Effector CD8-positive, alpha-beta T cell (primary cell): ENCODE measurements around the gene RELT.

Experiments
- DNase-seq: peaks from one replicate; lab custom pipeline; 2025; lab: John Stamatoyannopoulos, UW

Gene RELT

DNA sequence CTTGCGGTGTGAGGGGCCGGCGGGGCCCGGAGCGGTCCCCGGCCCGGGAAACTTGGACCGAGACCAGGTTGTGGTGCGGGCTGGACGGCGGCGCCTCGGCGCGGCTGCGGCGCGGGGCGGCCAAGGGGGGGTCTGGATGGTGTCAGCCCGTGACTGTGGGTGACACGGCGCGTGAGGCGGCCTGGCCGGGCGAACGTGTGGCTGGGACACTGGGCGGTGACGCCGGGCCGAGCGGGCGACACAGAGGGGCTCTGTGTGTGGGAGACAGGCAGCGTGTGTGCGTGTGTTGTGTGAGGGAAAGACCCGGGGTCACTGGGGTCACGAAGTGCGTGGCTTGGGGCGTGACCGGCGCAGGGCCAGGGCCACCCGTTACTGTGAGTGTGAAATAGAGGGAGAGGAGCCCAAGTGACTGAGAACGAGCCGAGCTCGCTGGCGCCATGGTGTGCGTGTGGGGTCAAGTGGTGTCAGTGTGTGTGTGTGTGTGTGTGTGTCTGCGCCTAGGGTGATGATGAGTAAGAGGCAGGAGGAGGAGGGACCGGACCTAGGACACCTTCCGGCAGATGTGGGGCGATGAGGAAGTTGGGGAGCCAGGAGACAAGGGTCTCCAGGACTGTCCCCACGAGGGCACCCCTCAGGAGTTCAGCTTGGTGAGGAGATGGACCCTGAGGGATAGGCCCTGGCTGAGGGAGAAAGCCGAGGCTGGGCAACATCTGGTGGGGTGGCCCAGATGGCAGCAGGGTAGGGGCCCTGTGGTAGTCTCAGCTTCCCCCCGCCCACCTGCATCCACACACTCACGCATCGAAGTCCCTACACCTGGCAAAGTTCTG lies 817 bp downstream of the RELT start:
- peak; percentile 33 for DNase-seq

DNA sequence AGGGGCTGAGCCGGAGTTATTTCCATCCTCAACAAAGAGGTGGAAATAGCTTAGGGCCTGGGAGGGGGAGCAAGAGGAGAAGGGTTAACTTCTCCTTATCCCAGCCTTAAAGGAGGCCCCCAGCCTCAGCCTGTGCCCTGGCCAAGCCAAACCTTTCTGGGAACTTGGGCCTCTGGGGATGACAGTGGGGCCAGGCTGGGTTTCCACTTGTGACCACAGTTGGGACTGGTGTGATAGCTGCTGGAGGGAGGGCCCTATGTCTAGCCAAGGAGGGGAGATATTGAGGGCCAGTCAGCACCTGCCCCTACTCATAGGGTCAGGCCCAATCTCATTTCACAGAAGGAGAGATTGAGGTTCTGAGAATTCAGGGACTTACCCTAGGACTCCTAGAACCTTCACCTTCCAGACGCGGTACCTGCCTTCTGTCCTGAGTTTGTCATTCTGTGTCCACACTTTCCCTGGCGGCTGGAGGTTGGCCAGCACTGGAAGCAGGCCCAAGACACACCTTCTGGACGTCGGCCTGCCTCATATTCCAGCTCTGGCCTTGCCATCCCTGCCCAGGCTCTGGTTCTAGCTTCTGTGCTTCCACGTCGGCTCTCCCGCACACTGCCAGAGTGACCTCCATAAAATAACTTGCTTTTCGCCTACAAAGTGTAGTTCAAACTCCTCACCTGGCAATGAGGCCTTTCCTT lies 3.1 kb downstream of the RELT start:
- no peak for DNase-seq

DNA sequence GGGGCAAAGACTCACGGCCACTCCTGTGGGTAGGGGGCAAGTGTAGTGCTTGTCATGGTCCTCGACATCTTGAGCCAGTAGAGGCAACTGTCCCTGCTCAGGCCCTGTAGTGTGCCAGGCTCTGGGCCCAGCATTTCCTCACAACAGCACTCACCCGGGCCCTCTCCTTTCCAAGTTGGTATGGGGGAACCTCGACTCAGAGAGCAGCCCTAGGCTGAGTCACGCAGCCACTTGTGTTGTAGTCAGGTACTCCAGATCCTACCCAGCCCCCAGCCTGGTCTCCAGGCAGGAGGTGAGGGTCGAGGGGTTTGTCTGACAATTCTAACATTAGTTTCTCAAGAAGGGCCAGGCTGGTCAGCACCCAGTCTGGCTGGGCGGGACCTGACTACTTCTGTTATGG lies 4.1 kb downstream of the RELT start:
- no peak for DNase-seq

DNA sequence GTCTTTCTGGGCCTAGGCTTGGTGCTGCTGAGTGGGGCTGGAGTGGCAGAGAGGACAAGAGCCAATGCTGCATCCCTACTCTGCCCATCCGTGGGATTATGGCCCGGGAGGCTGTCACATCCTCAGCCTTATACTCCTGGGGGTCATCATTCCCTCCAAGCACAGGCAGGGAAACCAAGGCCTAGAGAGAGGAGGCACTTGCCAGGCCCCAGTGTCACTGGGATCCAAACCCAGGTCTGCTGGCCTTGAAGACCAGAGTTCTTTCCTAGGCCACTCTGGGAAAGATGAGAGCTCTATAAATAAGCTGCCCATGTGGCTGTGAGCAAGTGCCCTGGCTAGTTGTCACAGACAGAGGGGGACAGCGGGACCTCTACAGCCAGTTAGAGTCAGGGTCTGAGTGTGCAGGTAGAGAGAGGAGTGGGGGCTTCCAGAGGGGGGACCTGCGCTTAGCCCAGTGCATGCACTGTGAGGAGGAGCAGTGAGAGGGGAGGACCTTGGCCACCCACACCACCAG lies 4.8 kb downstream of the RELT start:
- DNase-seq, result no peak

DNA sequence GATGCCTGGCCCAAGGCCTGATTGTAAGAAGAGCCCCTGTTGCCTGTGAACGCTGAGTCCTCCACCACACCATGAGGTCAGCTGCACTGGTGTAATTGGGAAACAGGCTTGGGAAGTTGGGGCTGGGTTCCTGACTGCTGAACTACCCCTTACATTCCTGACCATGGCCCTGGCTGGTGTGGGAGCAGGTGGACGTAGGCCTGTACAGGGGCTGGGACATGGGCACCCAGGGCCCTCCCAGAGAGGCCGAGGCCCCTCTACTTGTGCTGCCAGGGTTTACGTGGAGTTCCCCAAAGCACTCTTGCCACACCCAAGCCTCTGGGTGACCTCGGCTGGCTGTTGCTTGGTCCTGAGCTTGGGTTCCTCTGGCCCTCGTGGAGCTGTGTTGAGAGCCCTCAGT lies 5.4 kb downstream of the RELT start:
- no peak for DNase-seq

DNA sequence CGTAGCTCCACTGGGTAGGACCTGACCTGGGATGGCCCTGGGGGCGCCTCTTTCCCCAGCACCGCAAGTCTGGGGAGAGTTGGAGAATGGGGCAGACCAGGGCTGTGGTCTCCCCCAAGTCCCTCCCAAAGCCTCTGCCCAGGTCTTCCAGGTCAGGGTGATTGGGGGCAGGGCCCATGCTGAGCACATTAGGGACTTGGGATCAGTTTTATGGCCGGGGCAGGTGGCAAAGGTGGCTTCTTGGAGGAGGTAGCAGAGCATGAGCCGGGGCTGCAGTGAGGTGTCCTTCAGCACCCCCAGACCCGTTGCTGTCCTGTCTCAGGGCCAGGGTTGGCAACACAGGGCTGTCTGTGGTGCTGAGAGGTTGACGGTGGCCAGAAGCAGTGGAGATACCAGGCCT lies 6.0 kb downstream of the RELT start:
- DNase-seq, result no peak

DNA sequence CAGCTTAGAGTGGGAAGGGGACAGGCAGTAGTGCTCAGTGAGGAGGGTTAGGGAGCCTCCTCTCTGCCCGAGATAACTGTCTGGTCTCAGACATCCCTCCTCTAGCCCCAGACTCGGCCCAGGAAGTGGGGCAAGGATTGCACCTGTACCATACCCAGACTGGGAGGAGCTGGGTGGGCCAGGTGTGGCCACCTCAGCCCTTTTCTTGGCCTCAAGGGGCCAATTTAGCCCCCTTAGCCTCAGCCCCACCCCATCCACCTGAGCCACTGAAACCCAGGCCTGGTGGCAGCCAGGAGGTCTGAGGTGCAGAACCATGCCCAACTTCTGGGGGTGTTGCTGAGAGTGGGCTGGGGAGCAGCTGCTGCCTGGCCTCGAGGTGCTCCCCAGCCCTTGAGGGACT lies 6.5 kb downstream of the RELT start:
- DNase-seq, result no peak

DNA sequence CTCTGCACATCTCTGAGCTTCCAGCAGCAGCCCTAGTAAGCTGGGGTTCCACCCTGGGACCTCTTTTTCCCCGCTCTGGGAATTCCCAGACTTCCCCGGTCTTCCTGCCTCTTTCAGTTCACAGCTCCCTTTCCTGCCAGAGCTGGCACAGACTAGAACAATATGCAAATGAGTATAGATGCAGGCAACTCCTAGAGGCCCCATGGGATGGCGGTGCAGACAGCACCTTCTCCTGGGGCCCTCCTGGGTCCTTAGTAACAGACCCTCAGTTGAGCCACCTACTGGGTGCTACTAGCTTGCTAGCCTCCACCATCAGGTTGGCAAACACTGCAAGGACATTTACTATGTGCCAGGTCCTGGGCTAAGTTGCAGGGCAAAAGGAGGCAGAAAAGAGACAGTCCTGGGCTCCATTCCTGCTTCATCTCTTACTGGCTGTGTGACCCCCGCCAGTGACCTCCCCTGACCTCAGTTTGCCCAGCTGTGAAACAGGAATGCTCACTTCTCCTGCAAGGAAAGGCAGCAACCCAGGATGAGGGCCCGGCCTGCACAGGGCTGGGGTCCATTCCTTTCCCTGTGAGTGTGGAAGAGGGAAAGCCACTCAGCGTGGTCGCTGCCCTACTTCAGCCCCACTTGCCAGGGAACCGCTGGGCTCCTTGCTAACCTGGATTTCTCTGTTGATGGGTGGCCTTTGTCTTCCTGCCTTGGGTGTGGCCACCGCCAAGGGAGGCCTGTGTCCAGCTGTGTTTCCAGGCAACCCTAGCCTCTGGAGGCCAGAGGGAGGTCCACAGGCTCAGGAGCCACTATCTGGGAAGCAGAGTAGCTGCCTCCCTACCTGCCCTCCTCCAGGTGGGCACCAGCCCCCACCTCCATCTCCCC lies 7.3 kb downstream of the RELT start:
- no peak for DNase-seq

DNA sequence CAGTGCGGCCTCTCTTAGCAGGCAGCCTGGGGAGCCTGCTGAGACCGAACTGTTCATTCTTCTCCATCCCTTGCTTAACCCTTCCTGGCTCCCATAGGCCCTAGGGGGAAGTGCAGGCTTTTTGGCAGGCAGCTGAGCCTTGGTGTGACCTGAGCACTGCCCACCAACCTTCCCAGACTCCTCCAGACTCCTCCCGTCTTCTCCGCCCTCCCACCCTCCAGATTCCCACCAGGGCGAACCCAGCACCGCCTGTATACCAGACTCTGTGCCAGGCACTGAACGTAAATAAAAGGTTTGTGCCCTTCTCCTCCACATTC lies 7.9 kb downstream of the RELT start:
- DNase-seq, result no peak

DNA sequence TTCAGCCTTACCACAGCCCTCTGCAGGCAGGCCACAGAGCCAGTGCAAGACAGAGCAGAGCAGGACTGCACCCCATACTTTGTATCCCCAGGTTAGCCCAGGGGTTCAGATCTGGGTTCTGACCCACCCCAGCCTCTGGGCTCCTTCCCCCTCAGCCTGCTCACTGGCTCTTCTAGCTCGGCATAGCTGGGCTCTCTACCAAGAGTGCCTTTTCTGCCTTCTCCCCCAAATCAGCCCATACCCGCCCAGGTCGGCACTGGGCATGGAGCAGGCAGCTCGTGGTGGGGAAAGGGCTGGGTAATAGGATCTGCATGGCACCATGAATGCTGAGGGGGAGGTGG lies 8.3 kb downstream of the RELT start:
- no peak for DNase-seq

DNA sequence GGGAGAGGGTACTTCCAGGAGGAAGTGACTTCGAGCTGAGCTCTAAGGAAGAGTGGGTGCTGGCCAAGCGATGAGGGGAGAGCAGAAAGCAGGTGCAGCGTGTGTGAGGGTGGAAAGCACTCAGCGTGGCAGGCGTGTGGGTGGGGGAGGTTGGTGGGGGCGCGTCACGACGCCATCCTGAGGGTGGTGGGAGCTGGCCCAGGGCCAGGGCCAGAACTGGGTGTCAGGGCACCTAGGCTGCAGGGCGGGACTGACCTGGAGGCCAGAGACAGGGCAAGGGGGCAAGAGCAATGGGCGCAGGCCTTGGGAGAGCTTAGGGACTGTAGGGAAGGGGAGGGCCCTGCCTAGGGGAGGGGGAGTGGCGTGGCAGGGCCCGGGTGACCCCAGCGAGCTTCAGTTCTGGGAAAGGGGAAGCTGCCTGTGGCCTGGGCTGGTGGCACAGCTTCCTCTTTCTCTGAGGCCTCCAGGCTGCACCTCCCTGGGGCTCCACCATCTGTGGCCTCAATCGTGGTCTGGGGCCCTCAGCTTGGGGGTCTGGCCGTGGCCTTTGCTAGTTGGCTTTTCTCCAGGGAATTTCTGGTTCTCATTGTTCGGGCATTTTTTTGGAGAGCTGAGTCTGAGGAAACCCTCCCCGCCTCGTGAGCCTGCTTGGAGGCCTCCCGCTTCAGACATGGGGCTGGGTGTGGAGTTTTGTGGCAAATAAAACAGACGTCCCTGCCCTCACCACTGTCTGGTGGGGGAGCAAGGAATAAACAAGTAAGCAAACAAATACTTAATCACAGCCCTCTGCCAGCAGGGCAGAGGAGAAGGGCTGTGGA lies 8.9 kb downstream of the RELT start:
- DNase-seq, result no peak

DNA sequence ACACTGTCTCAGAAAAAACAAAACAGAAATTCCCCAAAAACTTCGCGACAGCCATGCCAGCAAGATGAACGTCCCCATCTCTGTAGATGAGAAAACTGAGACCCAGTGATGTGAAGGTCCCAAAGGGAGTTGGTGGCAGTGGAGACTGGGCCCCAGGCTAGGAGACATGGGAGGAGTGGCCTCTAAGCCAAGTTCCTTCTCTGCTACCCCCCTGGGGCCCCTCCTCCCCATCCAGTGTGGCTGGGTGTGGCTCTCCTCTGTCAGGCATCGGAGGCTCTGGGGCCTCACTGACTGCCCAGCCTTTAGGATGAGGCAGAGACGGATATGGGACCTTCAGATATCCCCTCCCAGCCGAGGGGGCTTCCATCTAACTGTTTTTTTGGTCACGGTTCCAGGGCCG lies 9.8 kb downstream of the RELT start:
- DNase-seq, result no peak

DNA sequence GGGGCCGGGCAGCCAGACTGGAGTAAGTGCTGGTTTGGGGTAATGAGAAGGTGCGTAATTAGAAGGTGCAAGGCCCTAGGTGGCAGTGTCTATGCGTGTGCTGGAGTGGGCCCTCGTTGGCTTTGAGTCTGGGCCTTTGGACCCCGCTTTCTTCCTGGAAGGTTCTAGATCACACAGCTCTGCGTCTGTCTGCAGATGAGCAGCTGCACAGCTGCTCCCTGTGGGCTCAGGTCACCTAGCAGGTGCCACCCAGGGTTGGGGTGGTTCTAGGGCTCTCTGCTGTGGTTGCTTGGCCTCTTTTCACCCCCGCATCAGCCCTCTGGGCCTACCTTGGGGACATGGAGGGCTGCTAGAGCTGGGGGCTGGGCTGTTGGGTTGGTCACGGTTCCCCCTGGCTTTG lies 10.3 kb downstream of the RELT start:
- DNase-seq, result no peak

DNA sequence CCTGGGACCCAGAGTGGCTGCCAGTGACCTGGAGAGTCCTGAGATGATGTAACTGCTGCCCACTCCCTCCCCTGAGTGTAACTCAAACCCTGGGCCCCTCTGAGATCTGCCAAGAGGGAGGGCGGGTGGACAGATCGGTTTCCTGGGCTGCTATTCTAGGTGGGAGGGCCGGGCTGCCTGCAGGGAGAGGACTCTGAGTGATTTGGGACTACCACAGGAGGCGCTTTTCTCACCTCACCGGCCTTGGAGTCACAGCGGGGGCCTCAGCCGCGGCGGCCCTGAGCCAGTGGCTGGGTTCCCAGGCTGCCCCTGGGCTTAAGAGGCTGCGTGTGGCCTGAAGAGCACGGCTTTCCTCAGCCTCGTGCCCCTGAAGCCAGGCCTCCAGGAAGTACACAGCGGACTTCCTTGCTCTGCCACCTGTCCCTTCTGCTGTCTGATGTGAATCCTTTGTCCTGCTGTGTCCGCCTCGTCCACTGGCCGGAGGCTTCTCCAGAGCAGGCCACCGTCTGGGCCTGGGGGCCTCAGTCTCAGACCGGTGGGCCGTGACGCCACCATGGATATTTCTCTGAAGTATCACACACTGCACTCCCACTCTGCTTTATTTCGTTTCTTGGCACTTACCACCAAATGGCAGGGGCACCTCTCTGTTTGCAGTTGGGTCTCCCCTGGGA lies 11.5 kb downstream of the RELT start:
- no peak for DNase-seq

DNA sequence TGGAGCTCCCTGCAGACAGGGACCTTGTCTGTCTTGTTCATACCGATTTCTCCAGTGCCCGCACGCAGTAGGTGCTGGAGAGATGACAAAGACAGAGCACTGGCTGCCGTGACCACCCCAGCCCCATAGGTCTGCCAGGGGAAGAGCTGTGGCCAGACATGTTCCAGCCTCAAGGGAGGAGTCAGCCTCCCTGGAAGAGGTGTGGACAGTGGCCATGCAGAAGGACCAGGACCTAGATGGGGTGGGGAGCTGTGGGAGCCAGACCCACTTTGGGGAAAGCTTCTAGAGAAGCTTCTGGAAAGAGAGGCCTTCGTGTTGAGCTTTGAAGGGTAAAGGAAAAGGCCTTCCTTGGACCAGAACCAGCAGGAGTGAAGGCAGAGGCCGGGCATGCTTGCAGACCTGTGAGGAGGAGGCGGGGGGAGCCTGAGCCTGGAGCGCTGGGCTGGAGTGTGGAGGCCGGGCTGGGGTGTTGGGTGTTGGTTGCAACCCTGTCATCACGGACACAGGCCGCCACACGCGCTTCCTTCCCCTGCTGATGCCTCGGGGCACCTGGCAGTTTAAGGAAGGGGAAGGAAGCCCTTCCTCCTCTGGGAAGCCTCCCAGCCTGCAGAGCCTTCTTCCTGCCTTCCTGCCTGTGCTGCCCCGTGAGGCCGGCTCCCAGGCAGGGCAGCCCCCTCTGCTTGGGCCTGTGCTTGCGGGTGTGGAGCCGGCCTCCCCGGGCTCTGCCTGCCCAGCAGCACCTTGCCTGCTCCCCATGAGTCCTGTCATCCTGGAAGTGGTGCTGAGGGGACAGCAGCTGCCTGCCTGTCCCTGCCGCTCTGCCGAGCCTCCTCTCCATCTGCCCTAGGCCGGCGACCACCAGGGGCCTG lies 12.3 kb downstream of the RELT start:
- no peak for DNase-seq

DNA sequence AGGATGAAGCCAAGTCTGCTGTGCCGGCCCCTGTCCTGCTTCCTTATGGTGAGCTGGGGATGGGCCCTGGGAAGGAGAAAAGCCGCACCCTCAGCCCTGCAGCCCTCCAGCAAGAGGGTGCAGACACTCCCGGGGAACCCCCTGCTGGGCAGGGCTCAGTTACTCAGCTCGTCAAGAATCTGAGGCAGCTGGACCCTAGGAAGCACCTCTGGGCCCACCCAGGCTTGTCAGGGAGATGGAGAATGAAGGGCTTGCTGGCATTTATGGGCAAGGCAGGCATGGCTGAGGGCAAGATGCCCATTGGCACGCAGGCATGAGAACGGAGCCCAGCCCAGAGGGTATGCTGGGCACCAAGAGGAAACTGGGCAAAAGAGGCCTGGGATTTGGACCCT lies 12.9 kb downstream of the RELT start:
- no peak for DNase-seq

DNA sequence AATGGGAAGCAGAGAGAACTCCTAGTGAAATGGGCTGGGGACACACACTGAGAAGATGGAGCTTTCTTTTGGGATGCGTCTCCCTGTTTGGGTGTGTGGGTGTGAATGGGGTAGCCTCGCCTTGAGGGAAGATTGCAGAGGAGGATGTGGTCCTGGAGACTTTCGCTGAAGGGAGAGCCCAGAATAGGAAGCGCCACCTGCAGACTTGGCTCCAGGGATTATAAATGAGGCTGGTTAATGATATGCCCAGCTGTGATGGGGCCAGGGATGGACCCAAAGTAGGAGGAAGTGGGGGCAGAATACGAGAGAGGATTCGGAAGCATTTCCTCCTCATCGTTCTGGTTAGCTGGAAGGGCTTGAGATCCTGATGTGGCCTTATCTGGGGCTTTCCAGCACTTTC lies 13.7 kb downstream of the RELT start:
- no peak for DNase-seq

DNA sequence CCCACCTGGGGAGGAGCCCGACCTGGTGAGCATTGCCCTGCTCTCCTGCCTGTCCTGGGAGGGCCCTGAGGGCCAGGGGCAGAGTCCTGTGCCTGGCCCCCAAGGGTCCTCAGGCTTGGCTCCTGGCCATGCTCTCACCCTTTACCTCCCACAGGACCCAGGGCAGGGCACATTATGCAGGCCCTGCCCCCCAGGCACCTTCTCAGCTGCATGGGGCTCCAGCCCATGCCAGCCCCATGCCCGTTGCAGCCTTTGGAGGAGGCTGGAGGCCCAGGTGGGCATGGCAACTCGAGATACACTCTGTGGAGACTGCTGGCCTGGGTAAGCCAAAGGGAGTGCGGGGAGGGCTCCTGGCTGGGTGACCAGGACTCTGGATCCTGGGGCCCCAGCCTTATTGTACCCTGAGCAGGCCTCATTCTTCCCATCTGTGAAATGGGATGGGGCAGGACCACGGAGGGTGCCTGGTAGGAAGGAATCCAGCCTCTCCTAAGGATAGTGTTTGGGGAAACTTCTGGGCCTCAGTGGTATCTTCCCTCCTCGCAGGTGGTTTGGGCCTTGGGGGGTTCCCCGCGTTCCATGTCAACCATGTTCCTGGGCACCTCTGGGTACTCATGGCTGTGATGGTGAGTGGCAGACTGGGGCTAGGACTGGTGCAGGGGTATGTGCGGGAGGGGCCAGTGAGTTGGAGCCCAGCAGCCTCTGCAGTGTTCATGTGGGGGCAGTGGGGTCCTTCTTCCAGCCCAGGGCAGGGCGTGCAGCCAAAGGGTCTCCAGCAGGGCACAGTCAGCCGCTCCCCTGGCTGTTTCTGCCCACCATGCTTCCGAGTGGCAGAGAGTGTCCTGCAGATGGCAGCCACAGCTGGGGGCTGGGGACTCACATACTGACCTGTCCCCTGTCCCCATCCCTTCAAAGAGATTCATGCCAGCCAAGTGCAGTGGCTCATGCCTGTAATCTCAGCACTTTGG lies 14.7 kb downstream of the RELT start:
- DNase-seq, result no peak

DNA sequence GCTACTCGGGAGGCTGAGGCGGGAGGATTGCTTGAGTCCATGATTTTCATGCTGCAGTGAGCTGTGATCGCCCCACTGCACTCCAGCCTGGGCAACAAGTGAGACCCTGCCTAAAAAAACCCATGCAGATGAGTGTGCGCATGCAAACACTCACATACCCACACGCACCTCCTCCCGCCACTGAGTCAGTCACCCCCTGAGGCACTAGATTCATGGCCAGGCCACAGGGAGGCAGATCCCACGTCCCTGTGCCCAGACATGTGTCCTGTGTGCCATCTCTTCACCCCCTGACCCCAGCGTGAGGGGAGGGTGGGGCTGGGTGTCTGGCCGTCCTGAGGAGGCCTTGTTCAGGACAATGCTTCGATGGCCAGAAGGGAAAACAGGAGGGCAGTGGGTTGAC lies 15.5 kb downstream of the RELT start:
- DNase-seq, result no peak
